DOHH2 (cell line): ENCODE data around the gene RHOT2.

ENCODE experiments used
- CTCF ChIP-seq: fragments of 200-600 bp; sonication (generic); IDR thresholded peaks from one replicate; pipeline ENCODE4 v1.5.1; 2014; ENCODE audit warnings: antibody characterized with exemption, mild to moderate bottlenecking, low read depth, low read length; ENCODE audit not compliant: poor library complexity, severe bottlenecking
- EZH2phosphoT487 ChIP-seq: fragments of 200-600 bp; sonication (generic); IDR thresholded peaks from 2 replicates; pipeline ENCODE4 v1.6.1; 2017; ENCODE audit warnings: borderline replicate concordance, mild to moderate bottlenecking, antibody characterized with exemption, low read length, moderate library complexity, mixed read lengths

- TF ChIP-seq CTCF (no peak), EZH2phosphoT487 (no peak)
Observed at GRCh38 chr16:629833-630248, 38.1 kb upstream of the RHOT2 start.
